Posterior vena cava (tissue), 2 donors: ENCODE results near the gene OR2L5. TPM values are rescaled to one million over a fixed set of nuclear protein-coding genes. Genes with fewer than 3 reads are reported as not detected.

Source experiments
- DNase-seq: peaks from one replicate; pipeline ENCODE4 v3.0.0-alpha.2; 2020; ENCODE audit warnings: low spot score
- intact Hi-C, 2 donors: fragments of 100-400 bp; cut with DNase I; formaldehyde crosslinking; loops; one replicate each; pipeline versions ENCODE4 v1.14.1 to v1.14.2; 2022 to 2023
- long read RNA-seq, 2 donors: library from polyadenylated mRNA; unstranded; transcript quantifications; one replicate each; pipeline ENCODE4 v2.0.0, GENCODE V29; 2020 to 2021
- total RNA-seq, 2 donors: library from RNA; stranded (reverse); fragmentation: NEBNext Ultra II Directional; extraction: Animal tissue kit (Norgen Biotek cat#: 25700); gene quantifications; one replicate each; pipeline ENCODE4 v1.2.1, GENCODE V29; 2021
- donor health status: DM: yes; HTN: yes; CAD: no.
- donor health status: DM: yes; HTN: yes; CAD: no.

Gene OR2L5
- total RNA-seq: not detected
- long read RNA-seq, donor 1: 0 reads
- long read RNA-seq, donor 2: 0 reads

DNA sequence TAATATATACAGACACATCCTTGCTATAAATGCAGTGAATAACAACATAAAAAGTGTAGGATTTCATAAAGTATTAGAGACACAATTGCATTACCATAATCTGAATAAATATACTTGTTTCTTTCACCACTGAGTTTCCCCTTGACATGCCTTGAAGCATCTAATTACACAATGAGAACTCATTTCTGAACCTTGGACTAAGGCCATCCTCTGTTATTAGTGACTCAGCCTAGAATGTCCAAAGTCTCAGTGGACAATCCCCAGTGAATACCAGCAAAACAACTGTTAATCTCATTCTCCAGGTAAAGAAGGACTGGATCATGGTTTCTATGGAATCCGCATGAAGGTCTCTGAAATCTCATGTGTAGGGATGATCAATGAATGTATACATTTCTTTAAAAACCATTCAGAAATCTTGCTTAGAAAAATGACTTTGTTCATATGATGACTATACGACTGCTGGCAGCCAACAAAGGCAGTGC lies at the start of gene OR2L5:
Gene OR2L5, plus strand, starts transcription at position 432 of the 482 bp plus-strand sequence. CDS start 8,288 bp downstream, outside the sequence.
- intact Hi-C loops: no loop called here
- no peak for DNase-seq

- intact Hi-C loops: no loop called here
Observed at GRCh38 chr1:247964933-247965332, 48.5 kb upstream of the OR2L5 start, which contains the start of gene OR2AK2. Gene OR2AK2 (plus strand): TSS chr1:247965233. CDS start chr1:247965377, 144 bp downstream.

DNA sequence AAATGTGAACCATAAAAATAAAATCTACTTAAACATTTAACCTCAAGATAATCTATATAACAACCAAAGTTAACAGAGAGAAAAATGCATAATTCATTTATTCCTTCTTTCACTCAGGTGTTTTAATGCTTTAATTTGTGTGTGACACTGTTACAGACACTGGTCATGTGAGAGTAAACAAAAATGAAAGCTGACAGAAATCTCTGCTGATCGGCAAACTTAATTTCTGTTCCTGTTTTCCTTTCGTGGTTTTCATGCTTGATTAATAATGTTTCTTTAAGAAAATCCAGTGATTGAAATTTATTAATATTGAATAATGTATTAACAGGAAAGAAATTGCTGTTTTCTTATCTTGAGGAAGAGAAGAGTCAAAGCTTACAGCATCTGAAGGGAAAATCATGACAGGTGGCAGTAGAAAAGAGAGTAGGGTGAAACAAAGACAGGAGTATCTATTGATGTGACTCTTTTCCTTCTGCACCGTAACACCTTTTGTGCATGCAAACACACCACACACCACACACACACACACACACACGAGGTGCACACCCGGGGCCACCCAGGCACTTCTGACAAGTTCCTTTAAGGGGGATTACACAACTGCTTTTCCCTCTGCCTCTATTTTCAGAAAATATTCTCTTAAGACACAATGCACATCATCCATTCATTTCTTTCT lies 46.8 kb upstream of the OR2L5 start:
- DNase-seq: no peak
- intact Hi-C loops: no loop called here

More at GRCh38 chr1:247964933-247965332, 48.5 kb upstream of the OR2L5 start, which contains the start of gene OR2AK2:
- DNase-seq: no peak

GRCh38 chr1:247992986-247993385 lies 20.5 kb upstream of the OR2L5 start:
- DNase-seq: no peak
- intact Hi-C loops: no loop called here

- intact Hi-C loops: no loop called here
- no peak for DNase-seq
Observed at GRCh38 chr1:247998811-247999210, 14.6 kb upstream of the OR2L5 start.

DNA sequence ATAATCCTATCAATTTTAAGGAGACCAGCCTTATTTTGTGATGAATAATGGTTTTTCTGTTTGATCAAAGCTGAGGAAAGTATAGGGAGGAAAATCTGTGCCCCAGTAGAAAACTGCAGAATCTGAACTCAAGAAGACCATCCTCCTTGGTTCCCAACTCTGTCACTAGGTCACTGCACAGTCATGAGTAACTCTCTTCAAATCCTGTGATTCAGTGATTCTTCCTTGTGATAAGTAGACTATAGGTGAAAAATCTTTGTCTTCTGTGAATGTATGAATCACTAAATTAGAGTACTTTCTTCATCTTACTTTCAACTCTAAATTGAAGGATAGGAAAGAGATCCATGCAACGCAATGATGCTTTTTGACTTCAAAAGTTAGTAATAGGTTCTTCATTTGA lies 13.3 kb upstream of the OR2L5 start:
- no peak for DNase-seq
- intact Hi-C loops: no loop called here

DNA sequence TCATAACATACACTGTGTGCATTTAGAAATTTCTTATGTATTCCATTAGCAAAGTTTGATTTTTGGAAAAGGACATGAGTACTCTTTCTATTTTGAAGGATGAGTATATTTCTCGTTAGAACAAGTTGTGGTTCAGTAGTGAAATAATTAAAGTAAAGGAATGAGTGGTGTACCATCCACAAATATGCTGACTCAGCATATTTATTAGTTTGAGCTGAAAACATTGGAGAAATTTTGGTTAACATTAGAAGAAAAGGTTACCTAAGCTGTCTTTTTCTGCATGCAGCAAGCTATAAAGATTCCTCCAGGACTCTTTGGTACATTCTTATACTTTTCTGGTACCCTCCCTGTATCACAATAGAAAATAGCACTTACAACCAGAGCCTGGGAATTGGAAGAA lies 5.7 kb upstream of the OR2L5 start:
- intact Hi-C loops: no loop called here

DNA sequence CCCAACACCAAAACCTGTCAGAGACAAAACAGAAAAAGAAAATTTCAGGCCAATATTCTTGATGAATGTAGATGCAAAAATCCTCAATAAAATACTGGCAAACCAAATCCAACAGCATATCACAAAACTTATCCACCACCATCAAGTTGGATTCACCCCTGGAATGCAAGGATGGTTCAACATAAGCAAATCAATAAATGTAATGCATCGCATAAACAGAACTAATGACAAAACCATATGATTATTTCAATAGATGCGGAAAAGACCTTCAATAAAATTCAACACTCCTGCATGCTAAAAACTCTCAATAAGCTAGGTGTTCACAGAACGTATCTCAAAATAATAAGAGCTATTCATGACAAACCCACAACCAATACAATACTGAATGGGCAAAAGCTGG lies 3.8 kb upstream of the OR2L5 start:
- DNase-seq: no peak
- intact Hi-C loops: no loop called here

More for the DNA sequence above, 5.7 kb upstream of the OR2L5 start:
- no peak for DNase-seq

- intact Hi-C loops: no loop called here
- DNase-seq: no peak
Observed at GRCh38 chr1:248015803-248016202, 2.3 kb downstream of the OR2L5 start.

DNA sequence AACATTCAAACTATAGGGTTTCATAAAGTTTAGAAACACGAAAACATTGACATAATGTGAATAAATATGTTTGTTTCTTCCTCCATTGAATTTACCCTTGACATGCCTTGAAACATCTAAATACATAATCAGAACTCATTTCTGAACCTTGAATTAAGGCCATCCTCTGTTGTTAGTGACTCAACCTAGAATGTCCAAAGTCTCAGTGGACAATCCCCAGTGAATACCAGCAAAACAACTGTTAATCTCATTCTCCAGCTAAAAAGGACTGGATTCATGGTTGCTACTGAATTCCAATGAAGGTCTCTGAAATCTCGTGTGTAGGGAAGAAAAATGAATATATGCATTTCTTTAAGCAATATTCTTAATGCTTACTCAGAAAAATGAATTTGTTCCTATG lies 16.3 kb downstream of the OR2L5 start, which contains the start of gene OR2L2:
Gene OR2L2, plus strand, starts transcription at position 301 of the 400 bp plus-strand sequence. CDS start 8,198 bp downstream, outside the sequence.
- DNase-seq: no peak
- intact Hi-C loops: no loop called here

- no peak for DNase-seq
Observed at GRCh38 chr1:248045209-248045608, 31.7 kb downstream of the OR2L5 start.

GRCh38 chr1:248046536-248046935 lies 33.1 kb downstream of the OR2L5 start, which contains the start of gene OR2L3:
Gene OR2L3 (plus strand): TSS chr1:248046836. CDS start chr1:248060682, 13,846 bp downstream.
- intact Hi-C loops: no loop called here

More at GRCh38 chr1:248045209-248045608, 31.7 kb downstream of the OR2L5 start:
- intact Hi-C loops: no loop called here

GRCh38 chr1:248047008-248047407 lies 33.5 kb downstream of the OR2L5 start:
- no peak for DNase-seq
- intact Hi-C loops: no loop called here

More at GRCh38 chr1:248046536-248046935, 33.1 kb downstream of the OR2L5 start, which contains the start of gene OR2L3:
- DNase-seq: no peak

DNA sequence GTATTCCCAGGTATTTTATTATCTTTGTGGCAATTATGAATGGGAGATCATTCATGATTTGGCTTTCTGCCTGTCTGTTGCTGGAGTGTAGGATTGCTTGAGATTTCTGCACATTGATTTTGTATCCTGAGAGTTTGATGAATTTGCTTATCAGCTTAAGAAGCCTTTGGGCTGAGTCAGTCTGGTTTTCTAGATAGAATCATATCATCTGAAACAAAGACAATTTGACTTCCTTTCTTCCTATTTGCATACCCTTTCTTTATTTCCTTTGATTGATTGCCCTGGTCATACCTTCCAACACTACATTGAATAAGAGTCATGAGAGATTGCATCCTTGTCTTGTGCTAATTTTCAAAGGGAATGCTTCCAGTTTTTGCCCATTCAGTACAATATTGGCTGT lies 41.2 kb downstream of the OR2L5 start:
- intact Hi-C loops: no loop called here
- no peak for DNase-seq

DNA sequence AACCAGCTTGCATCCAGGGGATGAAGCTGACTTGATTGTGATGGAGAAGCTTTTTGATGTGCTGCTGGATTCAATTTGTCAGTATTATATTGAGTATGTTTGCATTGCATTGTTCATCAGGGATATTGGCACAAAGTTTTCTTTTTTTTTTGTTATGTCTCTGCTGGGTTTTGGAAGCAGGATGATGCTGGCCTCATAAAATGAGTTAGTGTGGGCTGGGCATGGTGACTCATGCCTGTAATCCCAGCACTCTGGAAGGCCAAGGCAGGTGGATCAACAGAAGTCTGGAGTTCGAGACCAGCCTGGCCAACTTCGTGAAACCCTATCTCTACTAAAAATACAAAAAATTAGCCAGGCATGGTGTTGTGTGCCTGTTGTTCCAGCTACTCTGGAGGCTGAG lies 41.8 kb downstream of the OR2L5 start:
- intact Hi-C loops: no loop called here
- DNase-seq: no peak

DNA sequence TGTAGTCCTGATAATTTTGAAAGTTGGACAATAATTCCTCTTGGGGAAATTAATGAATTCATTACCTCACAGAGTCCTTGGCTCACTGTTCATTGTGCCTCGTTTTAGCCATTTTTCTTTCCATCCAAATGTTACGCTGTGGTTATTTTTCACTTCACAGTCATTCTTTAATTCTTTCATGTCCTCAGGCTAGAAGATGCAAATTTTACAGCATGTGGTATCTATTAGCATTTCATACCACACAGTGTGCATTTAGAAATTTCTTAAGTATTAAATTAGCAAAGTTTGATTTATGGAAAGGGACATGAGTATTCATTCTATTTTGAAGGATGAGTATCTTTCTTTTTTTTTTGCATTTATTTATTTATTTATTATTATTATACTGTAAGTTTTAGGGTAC lies 51.6 kb downstream of the OR2L5 start:
- DNase-seq: no peak
- intact Hi-C loops: no loop called here

DNA sequence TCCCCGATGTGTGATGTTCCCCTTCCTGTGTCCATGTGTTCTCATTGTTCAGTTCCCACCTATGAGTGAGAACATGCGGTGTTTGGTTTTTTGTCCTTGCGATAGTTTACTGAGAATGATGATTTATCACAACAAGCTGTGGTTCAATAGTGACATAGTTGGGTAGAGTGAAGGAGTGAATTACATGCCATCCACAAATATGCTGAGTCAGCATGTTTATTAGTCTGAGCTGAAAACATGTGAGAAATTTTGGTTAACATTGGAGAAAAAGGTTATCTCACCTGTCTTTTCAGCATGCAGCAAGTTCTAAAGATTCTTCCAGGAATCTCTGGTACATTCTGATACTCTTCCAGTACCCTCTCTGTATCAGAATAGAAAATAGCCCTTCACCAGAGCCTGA lies 52.1 kb downstream of the OR2L5 start:
- DNase-seq: no peak
- intact Hi-C loops: no loop called here
